ENCODE measurements around the gene HSPA1A.

DNA sequence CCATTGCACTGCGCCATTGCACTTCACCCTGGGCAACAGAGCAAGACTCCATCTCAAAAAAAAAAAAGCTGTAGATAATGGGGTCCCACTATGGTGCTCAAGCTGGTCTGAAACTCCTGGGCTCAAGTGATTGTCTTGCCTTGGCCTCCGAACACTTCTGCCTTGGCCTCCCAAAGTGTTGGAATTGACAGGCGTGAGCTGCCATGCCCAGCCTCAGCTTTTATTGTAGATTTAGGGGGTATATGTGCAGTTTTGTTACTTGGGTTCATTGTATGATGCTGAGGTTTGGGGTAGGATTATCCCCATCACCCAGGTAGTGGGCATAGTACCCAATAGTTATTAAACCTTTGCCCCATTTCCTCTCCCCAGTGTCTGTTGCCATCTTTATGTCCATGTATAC is 23.6 kb downstream of the HSPA1A start:
- TF ChIP-seq MAX (IDR thresholded peaks at IDR 0.05) (no peak), RAD21 (IDR thresholded peaks at IDR 0.05) (no peak), CTCF (IDR thresholded peaks at IDR 0.05; ENCODE audit: low read depth, low read length, missing input control) (no peak), TAF1 (conservative IDR thresholded peaks at IDR 0.05) (no peak), SP1 (IDR thresholded peaks at IDR 0.05) (no peak), REST (IDR thresholded peaks at IDR 0.05) (no peak), HNF4G (IDR thresholded peaks at IDR 0.05) (no peak), RXRA (IDR thresholded peaks at IDR 0.05) (no peak), ZBTB33 (IDR thresholded peaks at IDR 0.05) (no peak), YY1 (IDR thresholded peaks at IDR 0.05) (no peak), JUND (IDR thresholded peaks at IDR 0.05) (no peak)
